GM18868 (cell line): Measurements from ENCODE around the gene PLXNA1.
A peak's percentile ranks its signal among the peaks of the same experiment; 100 is the strongest.

Experiments used
- ATAC-seq: cut with Tn5 transposase; IDR thresholded peaks from one replicate; pipeline ENCODE4 v1.9.1; 2021; ENCODE audit warnings: mild to moderate bottlenecking, moderate library complexity; ENCODE audit not compliant: unreplicated experiment

The PLXNA1 gene

DNA sequence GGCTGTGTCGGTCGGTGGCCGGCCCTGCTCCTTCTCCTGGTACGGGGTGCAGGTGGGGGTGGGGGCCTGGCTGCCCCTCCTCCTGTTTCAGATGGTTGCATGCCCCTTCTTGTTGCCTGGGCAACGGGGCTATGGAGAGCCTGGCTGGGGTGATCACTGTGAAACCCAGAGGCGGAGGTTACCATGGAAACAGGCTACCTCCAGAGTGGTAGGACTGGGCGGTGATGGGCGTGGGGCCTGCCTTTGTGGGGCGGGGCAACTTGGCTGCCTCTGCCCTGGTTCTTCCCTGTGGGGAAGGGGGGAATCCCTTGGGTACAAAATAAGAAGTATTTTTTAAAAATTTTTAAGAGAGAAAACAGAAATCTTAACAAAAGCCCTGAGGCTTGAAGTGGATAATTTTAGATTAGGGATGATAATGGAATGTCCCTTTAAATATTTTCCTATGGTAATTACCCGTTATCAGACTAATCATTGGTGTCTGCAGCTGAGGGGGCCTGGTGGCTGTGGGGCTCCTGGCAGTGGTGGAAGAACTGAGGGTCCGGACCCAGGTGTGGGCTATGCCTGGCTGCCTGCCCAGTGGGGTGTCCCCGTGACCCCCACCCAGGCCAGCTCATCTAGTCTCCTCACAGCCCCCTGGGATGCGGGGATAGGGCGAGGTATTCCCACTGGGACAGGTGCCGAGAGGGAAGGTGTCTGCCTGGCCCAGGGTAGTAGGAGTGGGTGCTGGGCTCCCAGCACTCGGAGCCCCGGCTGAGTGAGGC, 32.5 kb downstream of the PLXNA1 start:
- peak; percentile 92 for ATAC-seq

DNA sequence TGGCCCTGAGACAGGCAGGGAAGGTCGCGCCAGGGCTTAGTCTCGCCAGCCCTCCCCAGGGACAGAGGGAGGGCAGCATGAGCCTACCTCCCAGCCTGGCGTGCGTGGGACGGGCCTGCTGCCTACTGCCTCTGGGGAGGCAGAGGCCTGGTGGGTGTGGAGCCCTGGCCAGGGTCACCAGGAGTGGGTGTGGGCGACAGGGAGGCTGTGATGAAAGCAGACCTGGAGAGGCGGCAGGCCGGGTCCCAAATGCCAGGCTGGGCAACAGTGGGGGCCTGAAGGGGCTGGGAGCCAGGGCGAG, 33.1 kb downstream of the PLXNA1 start:
- ATAC-seq = no peak

DNA sequence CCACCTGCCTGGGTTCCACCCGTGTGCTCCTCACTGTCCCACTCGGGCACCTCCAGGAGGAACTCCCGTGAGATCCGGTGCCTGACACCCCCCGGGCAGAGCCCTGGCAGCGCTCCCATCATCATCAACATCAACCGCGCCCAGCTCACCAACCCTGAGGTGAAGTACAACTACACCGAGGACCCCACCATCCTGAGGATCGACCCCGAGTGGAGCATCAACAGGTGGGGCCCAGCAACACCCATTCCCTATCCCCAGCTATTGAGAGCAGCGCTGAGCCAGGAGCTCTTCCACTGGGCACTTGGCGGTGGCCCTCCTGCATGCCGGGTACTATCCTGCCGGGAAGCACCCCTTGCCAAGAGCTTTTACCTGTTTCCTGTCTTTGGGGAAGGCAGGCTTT, 33.5 kb downstream of the PLXNA1 start:
- ATAC-seq = no peak

DNA sequence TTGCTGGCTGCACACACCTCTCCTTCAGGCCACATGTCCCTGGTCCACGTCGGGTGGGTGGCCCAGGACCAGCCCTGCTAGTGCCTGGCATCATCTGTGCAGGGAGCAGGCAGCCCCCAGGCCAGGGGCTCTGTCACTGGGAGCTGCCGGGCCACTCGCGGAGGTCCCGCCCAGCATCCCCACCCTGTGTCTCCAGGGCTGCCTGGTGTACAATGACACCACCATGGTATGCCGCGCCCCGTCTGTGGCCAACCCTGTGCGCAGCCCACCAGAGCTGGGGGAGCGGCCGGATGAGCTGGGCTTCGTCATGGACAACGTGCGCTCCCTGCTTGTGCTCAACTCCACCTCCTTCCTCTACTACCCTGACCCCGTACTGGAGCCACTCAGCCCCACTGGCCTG, 34.3 kb downstream of the PLXNA1 start:
- ATAC-seq = no peak

DNA sequence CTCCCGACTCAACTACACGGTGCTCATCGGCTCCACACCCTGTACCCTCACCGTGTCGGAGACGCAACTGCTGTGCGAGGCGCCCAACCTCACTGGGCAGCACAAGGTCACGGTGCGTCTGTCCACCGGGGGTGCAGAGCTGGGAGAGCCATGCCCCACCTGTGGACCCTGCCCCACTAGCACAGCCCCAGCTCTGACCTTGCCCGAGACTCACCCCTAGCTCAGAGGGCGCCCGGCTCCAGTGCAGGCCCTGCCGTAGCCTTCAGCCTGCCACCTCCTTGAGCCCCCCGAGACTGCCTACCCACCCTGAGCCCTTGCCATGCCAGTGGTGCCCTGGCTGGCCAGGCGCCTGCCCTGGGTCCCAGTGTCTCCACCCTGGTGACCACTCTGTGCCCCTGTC, 34.9 kb downstream of the PLXNA1 start:
- ATAC-seq = no peak

DNA sequence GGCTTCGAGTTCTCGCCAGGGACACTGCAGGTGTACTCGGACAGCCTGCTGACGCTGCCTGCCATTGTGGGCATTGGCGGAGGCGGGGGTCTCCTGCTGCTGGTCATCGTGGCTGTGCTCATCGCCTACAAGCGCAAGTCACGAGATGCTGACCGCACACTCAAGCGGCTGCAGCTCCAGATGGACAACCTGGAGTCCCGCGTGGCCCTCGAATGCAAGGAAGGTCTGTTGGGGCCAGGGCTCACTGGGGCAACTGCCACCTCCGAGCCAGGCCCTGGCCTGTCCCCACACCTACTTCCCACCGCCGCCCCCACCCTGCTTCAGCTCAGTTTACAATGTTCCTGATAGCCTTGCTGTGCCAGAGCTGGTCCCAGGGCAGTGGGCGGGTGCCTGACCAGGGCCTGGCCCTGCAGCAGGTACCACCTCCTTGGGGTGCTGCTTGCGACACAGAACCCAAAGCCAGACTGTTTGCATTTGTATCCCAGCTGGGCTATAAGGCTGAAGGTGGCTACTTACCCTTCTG, 35.5 kb downstream of the PLXNA1 start:
- ATAC-seq = no peak

DNA sequence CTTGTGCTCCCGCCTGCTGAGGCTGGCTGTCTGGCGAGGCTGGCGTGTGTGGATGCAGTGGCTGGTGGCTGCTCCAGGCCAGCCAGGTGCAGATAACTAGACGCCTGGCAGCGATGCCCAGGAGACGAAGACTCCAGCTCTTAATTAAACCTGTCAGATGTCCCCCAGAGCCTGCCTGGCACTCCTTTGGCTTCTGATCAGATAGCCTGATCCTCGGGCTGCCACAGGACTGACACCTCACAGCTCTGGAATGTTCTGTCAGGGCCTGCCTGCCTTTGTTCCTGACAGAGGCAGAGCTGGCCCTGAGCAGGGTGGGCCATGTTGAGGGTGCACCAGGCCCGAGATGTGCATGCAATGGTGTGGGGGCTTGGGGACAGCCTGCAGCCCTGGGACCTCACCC, 36.5 kb downstream of the PLXNA1 start:
- no peak for ATAC-seq

DNA sequence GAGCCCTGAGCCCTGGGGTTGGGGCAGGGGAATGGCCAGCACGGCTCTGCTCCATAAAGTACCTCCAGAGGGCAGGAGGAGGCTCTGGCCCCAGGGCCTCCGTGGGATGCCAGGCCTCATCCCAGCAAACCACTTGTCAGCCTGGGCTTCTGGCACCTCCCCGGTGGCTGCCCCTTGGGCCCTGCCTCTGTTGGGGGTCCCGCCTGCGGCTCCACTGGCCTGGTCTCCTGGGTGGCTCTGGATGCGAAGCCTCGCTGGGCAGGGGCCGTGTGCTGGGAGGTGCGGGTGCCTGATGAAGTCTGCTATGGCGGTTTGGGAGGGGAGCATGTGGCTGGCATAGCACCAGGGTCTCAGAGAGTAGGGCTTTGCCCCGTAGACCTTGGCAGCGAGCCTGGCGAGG, 37.6 kb downstream of the PLXNA1 start:
- ATAC-seq = no peak

DNA sequence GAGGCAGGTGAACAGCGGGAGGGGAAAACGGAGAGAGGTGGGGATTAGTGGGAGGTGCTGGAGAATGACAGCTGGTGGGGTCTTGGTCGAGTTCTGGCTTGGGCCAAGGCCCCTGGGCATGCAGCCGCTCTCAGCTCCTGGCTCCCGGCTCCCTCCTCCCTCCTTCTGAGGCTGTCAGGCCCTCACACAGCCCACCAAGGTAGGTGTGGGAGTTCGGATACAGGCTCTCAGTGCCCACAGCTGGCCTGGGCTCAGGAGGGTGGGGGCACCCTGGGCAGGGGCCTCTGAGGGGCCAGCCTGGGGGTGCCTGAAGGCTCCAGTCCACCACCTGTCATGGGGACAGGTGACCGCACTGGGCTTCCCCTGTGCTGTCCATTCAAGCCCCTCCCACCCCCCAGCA, 39.9 kb downstream of the PLXNA1 start:
- ATAC-seq = no peak

DNA sequence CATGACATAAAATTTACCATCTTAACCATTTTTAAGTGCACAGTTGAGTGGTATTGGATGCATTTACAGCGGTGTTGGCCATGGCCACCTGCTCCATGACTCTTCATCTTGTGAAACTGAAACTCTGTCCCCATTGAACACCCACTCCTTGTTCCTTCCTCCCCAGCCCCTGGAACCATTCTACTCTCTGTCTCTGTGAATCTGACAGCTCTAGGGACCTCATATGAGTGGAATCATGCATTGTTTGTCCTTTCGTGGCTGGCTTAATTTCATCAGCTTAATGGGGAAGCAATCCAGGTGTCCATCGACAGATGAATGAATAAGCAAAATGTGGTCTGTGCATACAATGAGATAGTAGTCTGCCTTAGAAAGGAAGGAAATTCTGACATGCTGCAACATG, 42.5 kb downstream of the PLXNA1 start:
- no peak for ATAC-seq

DNA sequence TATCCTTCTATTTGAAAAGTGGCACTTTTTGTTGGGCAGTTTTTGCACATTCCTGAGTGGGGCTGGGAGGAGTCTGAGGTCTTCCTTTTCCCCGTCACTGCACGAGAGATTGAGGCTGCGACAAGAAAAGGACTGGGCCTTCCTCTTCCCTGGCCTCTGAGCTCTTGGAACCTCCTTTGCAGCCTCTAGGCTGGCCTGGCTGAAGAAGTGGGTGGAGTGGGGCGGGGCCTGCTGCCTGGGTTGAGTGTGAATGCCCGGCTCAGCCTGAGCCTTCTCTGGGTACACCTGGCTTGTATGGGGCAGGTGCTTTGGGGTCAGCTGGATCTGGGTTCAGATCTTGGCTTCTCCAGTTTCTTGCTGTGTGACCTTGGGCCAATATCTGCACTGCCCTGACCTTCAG, 43.1 kb downstream of the PLXNA1 start:
- no peak for ATAC-seq

DNA sequence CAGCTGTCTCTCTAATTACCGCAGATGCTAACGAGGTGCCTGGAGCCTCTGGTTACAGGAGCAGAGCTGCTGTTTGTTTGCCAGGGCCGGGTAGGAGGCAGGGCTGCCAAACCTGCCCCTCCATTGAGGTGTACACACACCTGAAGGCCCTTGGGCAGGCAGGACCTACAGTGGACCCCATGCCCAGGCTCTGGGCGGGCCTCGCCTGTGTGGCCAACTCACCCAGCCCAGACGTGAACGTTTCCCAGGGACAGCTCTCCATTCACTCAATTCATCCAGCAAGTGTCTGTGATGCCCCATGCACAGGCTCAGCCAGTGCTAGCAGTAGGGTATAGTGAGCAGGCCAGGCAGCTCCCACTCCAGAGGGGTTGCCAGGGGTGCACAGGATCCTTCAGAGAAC, 43.7 kb downstream of the PLXNA1 start:
- no peak for ATAC-seq

DNA sequence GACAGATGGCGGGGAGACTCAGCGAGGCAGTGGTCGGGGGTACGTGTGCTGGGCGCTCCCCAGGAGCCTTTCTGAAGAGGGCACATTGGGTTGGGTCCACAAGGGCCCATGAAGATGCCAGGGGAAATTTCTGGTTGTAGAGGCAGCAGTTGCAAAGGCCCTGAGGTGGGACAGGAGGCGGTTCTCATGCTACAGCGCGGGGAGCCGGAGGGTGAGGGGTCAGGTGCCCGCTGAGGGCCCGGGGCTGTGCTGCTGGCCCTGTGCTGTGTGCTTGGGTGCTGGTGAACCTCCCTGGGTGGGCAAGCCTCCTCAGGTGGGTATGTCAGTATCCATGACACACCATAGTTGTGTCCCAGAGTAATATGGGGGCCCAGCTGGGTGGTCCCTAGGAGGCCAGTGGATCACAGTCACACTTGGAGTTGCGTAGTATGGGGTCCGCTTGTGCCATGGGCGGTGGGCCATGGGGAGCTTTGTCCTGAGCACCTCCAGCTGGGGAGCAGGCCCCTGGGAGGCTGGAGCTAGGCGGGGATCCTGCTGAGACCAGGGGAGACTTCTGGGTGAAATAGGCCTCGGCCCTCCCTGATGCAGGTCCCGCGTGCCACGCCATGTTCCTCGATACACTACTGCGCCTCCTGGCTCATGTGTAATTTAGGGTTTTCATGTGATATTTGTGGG, 44.3 kb downstream of the PLXNA1 start:
- ATAC-seq = no peak

DNA sequence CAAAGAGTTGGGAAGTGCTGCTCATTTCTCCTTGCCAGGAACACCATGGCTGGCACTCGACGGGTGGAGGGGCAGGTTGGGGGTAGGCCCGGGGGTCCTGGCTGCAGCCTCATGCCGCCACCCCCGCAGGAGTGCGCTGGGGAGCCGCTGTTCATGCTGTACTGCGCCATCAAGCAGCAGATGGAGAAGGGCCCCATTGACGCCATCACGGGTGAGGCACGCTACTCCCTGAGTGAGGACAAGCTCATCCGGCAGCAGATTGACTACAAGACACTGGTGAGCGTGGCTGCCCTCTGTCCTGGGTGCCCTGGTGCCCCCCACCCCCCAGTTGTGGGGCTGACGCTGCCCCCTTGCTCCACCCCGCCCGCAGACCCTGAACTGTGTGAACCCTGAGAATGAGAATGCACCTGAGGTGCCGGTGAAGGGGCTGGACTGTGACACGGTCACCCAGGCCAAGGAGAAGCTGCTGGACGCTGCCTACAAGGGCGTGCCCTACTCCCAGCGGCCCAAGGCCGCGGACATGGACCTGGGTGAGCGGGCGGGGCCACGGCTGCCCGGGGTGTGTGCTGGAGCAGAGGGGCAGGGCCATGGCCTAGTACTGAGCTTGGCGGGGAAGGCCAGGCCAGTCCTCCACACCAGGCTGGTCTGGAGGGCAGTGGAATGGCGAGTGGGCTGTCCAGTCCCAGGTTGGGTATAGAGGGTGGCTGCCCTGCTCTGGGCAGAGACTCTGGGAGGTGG, 45.1 kb downstream of the PLXNA1 start:
- no peak for ATAC-seq

DNA sequence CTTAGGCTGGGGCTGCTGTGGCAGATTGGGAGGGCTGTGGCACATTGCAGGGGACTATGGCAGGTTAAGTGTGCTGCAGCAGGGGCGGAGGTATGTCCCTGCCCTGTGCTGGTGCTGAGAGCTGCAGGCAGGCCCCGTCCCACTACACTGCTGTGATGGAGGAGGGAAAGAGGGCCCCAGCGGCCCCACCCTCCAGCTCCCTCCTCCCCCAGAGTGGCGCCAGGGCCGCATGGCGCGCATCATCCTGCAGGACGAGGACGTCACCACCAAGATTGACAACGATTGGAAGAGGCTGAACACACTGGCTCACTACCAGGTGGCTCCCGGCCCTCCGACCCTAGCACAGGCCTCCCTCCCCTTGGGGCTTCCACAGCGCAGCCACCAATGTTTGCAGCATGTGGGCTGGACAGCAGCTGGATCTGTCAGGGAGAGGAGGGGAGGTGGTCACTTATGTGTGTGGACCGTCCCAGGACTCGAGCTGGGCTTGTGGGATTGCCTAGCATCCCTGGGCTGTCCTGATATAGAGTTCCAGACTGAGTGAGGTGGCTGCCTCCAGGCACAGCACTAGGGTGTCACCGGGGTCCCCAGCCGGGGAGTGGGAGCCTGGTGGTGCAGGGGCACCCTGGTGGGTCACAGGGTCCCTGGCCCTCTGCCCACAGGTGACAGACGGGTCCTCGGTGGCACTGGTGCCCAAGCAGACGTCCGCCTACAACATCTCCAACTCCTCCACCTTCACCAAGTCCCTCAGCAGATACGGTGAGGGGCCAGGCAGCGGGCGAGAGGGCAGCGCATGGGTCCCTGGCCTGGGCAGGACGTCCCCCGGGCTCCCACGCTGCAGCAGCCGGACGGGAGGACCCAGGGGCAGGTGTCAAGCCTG, 46.1 kb downstream of the PLXNA1 start:
- no peak for ATAC-seq

DNA sequence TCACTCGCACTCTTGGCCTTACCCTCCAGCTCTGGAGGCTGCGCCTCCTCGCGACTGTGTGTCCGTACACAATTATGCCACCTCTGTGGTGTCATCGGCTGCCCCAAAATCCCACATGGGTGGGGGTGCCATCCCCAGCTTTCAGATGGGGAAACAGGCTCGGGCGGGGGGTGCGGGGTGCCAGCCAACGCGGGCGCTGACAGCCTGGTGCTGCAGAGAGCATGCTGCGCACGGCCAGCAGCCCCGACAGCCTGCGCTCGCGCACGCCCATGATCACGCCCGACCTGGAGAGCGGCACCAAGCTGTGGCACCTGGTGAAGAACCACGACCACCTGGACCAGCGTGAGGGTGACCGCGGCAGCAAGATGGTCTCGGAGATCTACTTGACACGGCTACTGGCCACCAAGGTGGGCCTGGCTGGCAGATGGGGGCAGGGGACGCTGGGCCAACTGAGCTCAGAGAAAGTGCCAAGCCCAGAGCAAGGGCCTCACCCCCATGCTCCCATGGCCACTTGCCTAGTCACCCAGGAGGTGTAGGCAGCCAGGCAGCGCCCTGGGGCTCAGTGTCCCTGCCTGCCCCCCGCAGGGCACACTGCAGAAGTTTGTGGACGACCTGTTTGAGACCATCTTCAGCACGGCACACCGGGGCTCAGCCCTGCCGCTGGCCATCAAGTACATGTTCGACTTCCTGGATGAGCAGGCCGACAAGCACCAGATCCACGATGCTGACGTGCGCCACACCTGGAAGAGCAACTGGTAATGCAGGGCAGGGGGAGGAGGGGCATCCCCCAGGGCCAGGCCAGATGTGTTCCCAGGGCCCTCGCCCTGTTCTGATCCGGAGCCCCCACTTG, 47.0 kb downstream of the PLXNA1 start:
- ATAC-seq = no peak

DNA sequence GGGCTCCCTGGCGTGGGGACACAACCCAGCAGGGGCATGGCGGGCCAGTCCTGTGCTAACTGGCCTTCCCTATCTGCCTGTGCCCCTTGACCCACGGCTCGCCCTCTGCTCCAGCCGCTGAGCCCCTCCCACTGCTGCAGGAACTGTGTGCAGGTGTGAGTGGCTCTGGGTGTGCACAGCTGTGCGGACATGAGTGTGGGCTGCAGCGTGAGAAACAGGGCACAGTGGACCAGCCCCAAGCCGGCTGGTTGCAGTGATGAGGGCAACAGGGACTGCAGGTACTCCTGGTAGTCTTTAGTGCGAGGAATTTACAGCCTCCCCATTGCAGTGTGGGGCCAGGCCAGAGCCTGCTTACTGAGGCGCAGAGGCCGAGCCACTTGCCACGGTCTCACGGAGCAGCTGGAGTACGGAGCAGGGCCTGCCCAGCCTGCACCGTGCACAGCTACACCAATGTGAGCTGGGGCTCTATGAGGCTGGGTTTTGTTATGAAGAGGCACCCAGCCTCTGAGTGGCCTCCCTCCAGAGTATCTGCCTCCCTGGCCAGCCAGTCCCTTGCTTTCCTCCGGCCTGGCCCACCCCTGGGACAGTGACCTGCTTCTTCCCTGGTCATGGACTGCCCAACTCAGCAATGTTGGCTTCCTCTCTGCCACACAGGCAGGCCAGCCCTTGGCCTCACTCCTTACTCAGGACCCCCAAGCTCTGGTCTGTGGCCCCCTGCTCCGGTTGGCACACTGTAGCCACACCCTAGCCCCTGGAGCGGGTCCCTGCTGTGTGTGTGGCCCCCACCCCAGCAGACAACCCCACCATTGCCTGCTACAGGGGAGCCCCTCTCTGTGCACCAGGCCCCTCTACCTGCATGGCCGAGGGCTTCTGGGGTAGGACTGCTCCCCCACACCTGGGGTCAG, 47.8 kb downstream of the PLXNA1 start:
- ATAC-seq = no peak

DNA sequence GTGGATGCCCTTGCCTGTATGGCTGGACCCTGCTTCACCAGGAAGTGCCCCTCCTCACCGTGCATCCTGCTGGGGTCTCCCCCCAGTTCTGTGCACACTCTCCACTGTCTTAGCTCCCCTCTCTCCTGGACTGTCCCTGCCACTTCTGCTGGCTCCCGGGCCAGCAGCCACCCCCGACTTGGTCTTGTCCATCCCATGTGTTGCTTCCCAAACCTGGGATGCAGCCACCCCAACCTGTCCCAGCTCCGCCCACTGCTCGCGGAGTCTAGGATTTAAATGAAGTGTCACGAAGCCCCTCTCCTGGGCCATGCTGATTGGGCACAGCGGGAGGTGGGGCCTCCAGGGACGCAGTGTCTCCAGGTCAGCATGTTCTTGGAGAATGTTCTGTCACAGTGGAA, 48.5 kb downstream of the PLXNA1 start:
- ATAC-seq = no peak

DNA sequence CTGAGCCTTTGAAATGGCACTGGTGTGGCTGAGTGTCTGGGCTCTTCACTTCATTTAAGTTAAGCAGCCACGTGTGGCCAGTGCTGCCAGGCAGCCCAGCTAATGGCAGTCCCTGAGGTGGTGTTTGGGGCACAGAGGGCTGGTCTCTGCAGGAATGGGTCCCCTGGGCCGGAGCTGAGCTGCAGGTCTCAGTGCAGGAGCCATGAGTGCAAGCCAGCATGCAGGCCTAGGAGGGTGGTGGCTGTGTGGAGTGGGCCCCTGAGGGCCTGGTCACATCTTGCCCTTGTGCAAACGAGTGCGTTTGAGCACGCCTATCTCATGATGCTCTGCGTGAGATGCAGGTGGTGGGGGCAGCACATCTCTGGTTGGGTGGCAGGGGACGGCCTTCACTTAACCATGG, 48.9 kb downstream of the PLXNA1 start:
- no peak for ATAC-seq
